ENCODE data around the gene KIF1B.

GRCh38 chr1:10267921-10268320 is 57.6 kb downstream of the KIF1B start:
- TF ChIP-seq, protein P1, sequence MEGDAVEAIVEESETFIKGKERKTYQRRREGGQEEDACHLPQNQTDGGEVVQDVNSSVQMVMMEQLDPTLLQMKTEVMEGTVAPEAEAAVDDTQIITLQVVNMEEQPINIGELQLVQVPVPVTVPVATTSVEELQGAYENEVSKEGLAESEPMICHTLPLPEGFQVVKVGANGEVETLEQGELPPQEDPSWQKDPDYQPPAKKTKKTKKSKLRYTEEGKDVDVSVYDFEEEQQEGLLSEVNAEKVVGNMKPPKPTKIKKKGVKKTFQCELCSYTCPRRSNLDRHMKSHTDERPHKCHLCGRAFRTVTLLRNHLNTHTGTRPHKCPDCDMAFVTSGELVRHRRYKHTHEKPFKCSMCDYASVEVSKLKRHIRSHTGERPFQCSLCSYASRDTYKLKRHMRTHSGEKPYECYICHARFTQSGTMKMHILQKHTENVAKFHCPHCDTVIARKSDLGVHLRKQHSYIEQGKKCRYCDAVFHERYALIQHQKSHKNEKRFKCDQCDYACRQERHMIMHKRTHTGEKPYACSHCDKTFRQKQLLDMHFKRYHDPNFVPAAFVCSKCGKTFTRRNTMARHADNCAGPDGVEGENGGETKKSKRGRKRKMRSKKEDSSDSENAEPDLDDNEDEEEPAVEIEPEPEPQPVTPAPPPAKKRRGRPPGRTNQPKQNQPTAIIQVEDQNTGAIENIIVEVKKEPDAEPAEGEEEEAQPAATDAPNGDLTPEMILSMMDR (IDR thresholded peaks at IDR 0.05) = no peak
- TF ChIP-seq POLR2A (IDR thresholded peaks at IDR 0.05) = no peak
- no peak for TF ChIP-seq POLR2AphosphoS5 (IDR thresholded peaks at IDR 0.05)
- TF ChIP-seq EP300 (IDR thresholded peaks at IDR 0.05) = no peak

Measured in gastroesophageal sphincter (tissue), 3 donors.